Measurements from ENCODE around the gene FBXO7. TPM values are rescaled to one million over a fixed set of nuclear protein-coding genes. Genes with fewer than 3 reads are reported as not detected.

The FBXO7 gene
- total and polyA plus RNA-seq, 9 of the 15 experiments (the other 6 are each of a cell fraction or from before 2014, with no cell fraction given), result 34.0 to 162 (median 85.2) TPM

DNA sequence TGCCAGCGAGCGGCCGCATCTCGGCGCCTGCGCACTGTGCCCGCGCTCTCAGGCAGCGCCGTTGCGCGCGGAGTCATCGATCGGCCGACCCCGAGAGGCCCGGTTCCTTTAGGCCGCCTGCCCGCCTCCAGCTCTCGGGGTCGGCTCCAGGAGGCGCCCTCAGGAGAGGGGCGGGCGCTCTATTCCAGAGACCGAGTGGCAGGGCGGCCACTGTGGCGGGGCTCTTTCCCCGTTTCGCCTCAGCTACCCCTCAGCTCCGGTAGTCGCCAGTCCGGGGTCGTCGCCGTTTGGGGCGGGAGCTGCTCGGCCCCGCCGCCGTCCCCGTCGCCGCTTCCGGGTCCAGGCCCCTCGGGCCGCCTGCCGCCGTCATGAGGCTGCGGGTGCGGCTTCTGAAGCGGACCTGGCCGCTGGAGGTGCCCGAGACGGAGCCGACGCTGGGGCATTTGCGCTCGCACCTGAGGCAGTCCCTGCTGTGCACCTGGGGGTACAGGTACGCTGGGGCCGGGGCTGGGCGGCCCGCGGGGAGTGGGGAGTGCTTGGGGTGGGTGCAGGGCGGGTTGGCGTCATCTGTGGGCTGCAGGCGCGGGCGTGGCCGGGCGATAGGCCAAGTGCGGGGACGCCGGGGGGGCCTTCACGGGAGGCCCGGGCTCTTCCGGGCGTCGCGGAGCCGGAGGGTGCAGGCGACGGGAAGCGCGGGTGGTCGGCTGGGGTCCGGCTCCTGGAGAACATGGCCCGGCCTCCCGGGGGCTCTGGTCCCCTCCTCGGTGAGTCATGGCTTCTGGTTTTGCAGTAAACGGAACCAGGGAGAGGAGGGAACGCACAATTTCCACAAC lies at the start of gene FBXO7 (continued):
- TF ChIP-seq, protein P1, sequence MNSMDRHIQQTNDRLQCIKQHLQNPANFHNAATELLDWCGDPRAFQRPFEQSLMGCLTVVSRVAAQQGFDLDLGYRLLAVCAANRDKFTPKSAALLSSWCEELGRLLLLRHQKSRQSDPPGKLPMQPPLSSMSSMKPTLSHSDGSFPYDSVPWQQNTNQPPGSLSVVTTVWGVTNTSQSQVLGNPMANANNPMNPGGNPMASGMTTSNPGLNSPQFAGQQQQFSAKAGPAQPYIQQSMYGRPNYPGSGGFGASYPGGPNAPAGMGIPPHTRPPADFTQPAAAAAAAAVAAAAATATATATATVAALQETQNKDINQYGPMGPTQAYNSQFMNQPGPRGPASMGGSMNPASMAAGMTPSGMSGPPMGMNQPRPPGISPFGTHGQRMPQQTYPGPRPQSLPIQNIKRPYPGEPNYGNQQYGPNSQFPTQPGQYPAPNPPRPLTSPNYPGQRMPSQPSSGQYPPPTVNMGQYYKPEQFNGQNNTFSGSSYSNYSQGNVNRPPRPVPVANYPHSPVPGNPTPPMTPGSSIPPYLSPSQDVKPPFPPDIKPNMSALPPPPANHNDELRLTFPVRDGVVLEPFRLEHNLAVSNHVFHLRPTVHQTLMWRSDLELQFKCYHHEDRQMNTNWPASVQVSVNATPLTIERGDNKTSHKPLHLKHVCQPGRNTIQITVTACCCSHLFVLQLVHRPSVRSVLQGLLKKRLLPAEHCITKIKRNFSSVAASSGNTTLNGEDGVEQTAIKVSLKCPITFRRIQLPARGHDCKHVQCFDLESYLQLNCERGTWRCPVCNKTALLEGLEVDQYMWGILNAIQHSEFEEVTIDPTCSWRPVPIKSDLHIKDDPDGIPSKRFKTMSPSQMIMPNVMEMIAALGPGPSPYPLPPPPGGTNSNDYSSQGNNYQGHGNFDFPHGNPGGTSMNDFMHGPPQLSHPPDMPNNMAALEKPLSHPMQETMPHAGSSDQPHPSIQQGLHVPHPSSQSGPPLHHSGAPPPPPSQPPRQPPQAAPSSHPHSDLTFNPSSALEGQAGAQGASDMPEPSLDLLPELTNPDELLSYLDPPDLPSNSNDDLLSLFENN (IDR thresholded peaks at IDR 0.05; ENCODE audit: low read depth in 2 of 2, low read length in 2 of 2), result peak in 1 of 2 experiments; percentile 82; a peak in 2 of 4 replicates
- TF ChIP-seq ZFX (CRISPR knock-in tag; IDR thresholded peaks at IDR 0.05) (peak; percentile 98), ZNF316 (IDR thresholded peaks at IDR 0.05) (no peak), RBFOX2 (IDR thresholded peaks at IDR 0.05; ENCODE audit: low read depth, low read length) (peak; percentile 93), PHTF2 (CRISPR knock-in tag; IDR thresholded peaks at IDR 0.05) (no peak), ZNF232 (CRISPR knock-in tag; IDR thresholded peaks at IDR 0.05) (0 out of 2 replicates have a peak, but pooled peaks have one; percentile 28), ZNF830 (CRISPR knock-in tag; IDR thresholded peaks at IDR 0.05) (no peak), C11orf30 (IDR thresholded peaks at IDR 0.05; ENCODE audit: low read depth) (peak; percentile 24; the same call in 1 of the 2 replicates), ZBTB17 (CRISPR knock-in tag; IDR thresholded peaks at IDR 0.05) (peak; percentile 99), RCOR1 (IDR thresholded peaks at IDR 0.05; ENCODE audit: borderline replicate concordance in 1 of 2, low read depth in 2 of 2, low read length in 2 of 2) (peak in 1 of 2 experiments; percentile 38; a peak in 1 of 4 replicates), ZBTB1 (CRISPR knock-in tag; IDR thresholded peaks at IDR 0.05; ENCODE audit: borderline replicate concordance, low read depth) (no peak), NR2C2 (CRISPR knock-in tag; IDR thresholded peaks at IDR 0.05) (peak; percentile 61), NR2C2 (tag; IDR thresholded peaks at IDR 0.05) (peak; percentile 97), HCFC1 (IDR thresholded peaks at IDR 0.05; ENCODE audit: low read depth, low read length) (peak; percentile 63), POLR2AphosphoS2 (IDR thresholded peaks at IDR 0.05; ENCODE audit: low read length) (no peak)
- TF ChIP-seq, protein P2, sequence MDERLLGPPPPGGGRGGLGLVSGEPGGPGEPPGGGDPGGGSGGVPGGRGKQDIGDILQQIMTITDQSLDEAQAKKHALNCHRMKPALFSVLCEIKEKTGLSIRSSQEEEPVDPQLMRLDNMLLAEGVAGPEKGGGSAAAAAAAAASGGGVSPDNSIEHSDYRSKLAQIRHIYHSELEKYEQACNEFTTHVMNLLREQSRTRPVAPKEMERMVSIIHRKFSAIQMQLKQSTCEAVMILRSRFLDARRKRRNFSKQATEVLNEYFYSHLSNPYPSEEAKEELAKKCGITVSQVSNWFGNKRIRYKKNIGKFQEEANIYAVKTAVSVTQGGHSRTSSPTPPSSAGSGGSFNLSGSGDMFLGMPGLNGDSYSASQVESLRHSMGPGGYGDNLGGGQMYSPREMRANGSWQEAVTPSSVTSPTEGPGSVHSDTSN (CRISPR knock-in tag; IDR thresholded peaks at IDR 0.05; ENCODE audit: low read depth), result no peak
- TF ChIP-seq, protein P2 (tag; conservative IDR thresholded peaks at IDR 0.05; ENCODE audit: low read depth), result no peak
- TF ChIP-seq, protein P3, sequence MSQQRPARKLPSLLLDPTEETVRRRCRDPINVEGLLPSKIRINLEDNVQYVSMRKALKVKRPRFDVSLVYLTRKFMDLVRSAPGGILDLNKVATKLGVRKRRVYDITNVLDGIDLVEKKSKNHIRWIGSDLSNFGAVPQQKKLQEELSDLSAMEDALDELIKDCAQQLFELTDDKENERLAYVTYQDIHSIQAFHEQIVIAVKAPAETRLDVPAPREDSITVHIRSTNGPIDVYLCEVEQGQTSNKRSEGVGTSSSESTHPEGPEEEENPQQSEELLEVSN (IDR thresholded peaks at IDR 0.05; ENCODE audit: borderline replicate concordance in 1 of 2, extremely low read depth in 1 of 2, insufficient read depth in 1 of 2, insufficient read length in 1 of 2, low read depth in 1 of 2, low read length in 1 of 2, poor library complexity in 1 of 2, severe bottlenecking in 1 of 2), result peak in 1 of 2 experiments; percentile 28
- TF ChIP-seq, protein P4, sequence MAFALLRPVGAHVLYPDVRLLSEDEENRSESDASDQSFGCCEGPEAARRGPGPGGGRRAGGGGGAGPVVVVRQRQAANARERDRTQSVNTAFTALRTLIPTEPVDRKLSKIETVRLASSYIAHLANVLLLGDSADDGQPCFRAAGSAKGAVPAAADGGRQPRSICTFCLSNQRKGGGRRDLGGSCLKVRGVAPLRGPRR (CRISPR knock-in tag; IDR thresholded peaks at IDR 0.05), result no peak
